ENCODE data around the gene METTL2B.
"Not testable (repeated sequence)": the region's sequence is repeated elsewhere in the genome, so short reads cannot be mapped to it uniquely, and the experiment has no call there.

The METTL2B gene

DNA sequence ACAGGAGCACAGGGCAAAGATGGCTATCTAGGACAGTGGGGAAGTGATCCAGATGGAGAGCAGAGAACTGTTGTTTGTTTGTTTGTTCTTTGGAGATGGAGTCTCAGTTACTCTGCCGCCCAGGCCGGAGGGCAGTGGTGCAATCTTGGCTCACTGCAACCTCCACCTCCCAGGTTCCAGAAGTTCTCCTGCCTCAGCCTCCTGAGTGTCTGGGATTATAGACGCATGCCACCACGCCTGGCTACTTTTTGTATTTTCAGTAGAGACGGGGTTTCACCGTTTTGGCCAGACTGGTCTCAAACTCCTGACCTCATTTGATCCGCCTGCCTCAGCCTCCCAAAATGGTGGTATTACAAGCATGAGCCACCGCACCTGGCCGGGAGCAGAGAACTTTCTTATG is 20.9 kb downstream of the METTL2B start:
- H3K4me3 ChIP-seq (ENCODE audit: low read length): no peak overlapping the region
- TF ChIP-seq, protein P1, sequence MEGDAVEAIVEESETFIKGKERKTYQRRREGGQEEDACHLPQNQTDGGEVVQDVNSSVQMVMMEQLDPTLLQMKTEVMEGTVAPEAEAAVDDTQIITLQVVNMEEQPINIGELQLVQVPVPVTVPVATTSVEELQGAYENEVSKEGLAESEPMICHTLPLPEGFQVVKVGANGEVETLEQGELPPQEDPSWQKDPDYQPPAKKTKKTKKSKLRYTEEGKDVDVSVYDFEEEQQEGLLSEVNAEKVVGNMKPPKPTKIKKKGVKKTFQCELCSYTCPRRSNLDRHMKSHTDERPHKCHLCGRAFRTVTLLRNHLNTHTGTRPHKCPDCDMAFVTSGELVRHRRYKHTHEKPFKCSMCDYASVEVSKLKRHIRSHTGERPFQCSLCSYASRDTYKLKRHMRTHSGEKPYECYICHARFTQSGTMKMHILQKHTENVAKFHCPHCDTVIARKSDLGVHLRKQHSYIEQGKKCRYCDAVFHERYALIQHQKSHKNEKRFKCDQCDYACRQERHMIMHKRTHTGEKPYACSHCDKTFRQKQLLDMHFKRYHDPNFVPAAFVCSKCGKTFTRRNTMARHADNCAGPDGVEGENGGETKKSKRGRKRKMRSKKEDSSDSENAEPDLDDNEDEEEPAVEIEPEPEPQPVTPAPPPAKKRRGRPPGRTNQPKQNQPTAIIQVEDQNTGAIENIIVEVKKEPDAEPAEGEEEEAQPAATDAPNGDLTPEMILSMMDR (IDR thresholded peaks at IDR 0.05; ENCODE audit: insufficient read depth, low read depth, low read length, missing control alignments): no peak
- DNase-seq (ENCODE audit: low read depth): no peak

DNA sequence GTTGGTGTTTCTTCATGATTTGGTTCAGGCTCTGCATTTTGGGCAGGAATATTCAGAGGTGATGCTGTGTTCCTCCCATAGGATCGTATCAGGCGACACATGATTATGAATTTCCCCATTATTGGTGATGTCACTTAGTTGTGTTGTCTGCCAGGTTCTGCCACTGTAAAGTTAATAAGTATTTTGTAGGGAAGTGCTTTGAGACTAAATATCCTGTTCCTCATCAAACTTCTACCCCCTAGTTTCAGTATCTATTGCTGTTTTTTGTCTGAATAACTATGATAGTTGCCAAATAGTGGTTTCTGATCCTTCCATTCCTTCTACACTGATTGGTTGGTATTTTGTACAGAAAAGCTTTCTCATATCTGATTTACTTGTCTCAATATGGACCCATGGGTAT is 28.9 kb downstream of the METTL2B start:
- not testable (repeated sequence) for DNase-seq (ENCODE audit: low read depth)

DNA sequence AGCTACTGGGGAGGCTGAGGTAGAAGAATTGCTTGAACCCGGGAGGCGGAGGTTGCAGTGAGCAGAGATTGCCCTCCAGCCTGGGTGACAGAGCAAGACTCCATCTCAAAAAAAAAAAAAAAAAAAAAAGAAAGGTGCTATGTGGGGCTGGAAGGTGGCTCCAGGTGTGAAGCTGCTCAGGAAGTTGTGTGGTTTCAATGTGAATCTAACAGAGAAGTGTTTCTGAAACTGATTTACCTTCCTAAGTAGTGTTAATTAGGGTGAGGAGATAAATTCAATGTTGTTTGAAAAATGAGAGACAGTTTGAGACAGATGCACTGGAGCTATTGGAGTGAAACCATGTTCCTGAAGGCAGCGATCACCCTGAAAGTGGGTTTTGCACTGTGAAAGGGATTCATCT is 30.3 kb downstream of the METTL2B start:
- DNase-seq (ENCODE audit: low read depth): not testable (repeated sequence)

More for the DNA sequence above, 28.9 kb downstream of the METTL2B start:
- H3K4me3 ChIP-seq (ENCODE audit: low read length): not testable (repeated sequence)

DNA sequence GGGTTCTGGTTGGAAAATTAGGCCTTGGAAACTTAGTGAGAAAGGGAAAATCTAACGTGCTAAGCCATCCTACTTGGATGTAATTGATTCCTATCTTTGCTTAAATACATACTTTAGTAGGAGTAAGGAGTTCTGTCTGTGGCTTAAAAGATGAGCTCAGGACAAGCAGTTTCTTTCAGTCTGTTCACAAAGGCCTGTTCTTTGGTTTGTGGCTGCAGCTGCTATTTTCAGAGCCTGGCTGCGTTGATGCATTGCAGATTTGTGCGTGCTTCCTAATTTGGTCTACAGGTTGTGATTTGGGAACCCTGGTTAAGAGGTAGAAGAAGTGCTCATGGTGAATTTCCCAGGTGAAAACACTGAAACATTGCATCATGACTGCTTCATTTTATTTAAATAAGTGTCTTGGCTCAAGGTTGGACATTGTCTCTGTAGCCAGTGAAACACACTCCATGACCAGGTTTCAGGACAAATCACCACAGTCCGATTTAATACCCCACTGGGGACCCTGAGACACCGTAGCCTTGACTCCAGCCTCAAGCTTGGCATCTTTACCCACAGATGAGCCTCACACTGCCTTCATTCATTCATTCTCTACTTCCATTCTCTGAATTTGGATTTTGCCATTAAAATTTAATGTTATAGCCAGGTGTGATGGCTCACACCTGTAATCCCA is 30.9 kb downstream of the METTL2B start:
- DNase-seq (ENCODE audit: low read depth); H3K4me3 ChIP-seq (ENCODE audit: low read length): not testable (repeated sequence)

More for the DNA sequence above, 30.3 kb downstream of the METTL2B start:
- not testable (repeated sequence) for H3K4me3 ChIP-seq (ENCODE audit: low read length)

DNA sequence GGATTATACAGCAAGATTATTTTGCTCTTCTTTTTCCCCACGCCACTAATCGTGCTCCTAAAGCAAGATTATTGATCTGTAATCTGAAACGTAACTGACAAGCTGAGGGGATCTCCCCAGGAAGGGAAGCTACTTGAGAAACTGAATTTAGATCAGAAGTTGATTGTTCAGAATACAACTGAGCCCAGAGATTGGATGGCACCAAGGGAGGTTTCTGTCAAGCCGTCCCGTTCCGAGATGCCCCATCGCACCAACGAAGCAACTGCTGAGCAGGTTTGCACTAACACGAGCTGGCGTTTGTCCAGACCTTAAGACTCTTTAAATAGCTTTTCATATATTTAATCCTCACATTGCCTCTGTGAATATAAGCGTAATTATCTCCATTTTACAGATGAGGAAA is 35.1 kb downstream of the METTL2B start:
- not testable (repeated sequence) for DNase-seq (ENCODE audit: low read depth); H3K4me3 ChIP-seq (ENCODE audit: low read length)

DNA sequence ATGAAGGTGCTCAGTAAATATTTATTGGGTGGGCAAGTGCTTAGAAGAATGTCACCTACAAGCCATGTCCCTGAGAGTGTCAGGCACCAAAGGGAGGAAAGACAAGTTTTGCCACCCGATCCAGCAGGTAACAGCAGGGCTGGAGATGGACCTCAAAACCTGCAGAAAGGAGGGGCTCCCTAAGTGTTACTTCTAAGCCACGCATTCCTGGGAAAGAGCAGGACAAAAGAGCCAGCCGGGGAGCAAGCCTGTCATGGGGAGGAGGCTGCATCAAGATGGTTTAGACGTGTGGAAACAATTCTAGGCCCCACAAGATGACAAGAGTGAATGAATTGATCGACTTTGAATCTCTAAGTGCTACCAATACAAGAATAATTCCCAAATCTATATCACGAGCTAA is 38.7 kb downstream of the METTL2B start:
- not testable (repeated sequence) for H3K4me3 ChIP-seq (ENCODE audit: low read length); DNase-seq (ENCODE audit: low read depth)

DNA sequence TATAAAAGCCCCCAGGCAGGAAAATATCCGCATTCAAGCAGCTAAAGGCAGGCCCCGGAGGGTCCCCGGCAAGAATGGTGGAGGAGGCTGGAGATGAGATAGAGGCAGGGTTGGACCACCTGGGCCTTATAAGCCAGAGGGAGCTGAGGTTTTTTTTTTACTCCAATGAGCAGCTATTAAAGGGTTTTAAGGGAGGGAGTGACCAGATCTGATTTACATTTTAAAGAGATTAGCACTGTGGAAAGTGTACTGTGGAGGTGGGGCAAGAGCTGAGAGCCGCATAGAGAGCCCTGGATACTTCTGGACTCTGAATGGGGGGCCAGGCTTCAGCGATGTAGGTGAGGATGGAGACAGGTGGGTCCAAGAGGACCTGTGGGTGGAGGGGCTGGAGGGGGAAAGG is 40.5 kb downstream of the METTL2B start:
- H3K4me3 ChIP-seq (ENCODE audit: low read length); DNase-seq (ENCODE audit: low read depth): not testable (repeated sequence)

DNA sequence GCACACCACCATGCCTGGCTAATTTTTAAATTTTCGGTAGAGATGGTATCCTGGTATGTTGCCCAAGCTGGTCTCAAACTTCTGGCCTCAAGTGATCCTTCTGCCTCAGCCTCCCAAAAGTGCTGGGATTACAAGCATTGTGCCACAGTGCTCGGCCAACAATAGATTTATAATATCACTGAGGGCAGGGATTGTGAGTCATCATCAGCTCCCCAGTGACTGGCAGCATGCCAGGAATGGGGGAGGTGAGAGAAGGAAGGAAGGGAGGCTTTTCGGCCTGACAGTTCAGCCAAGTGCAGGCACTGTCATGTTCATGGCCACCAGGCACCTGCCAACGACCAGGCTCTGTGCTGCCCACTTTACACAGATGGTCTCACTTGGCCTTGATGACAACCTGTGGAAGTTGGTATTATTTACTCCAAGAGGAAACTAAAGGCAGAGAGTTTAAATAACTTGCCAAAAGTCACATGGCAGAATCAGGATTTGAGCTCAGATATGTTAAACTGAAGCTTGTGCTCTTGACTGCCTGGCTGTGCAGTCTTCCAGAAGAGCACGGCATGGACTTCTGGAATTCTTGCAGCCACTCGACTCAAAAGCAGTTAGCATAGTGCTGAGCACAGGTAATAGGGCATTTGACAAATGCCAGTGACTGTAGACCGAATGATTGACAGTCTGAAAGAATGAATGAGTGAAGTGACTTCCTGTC is 46.8 kb downstream of the METTL2B start:
- H3K4me3 ChIP-seq (ENCODE audit: low read length): not testable (repeated sequence)
- peak; percentile 83 for DNase-seq (ENCODE audit: low read depth)

DNA sequence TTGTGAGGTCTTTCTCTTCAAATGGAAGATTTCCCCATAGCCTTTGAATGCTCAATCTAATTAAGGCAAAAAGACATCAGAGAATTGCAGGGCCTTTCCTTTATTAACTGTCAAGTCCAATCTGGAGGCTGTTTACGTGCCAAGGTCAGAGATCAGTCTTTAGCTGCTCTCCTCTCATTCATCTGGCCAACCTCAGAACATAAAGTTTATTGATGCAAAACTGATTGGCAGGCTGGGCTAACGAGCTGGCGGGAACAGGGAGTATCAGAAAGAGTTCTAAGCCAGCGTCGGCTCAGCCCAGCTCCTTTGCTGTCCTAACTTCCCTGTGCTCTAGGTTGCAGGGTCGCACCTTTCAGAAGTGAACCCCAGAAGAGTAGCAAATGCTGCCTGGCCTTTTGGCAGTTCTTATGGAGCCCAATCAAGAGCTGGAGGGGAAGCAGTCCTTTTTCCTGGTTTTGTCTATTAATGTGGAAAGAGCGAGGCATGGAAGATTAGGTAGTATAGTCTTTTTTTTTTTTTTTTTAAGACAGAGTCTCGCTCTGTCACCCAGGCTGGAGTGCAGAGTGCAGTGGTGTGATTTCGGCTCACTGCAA is 47.5 kb downstream of the METTL2B start:
- H3K4me3 ChIP-seq (ENCODE audit: low read length); DNase-seq (ENCODE audit: low read depth): not testable (repeated sequence)

DNA sequence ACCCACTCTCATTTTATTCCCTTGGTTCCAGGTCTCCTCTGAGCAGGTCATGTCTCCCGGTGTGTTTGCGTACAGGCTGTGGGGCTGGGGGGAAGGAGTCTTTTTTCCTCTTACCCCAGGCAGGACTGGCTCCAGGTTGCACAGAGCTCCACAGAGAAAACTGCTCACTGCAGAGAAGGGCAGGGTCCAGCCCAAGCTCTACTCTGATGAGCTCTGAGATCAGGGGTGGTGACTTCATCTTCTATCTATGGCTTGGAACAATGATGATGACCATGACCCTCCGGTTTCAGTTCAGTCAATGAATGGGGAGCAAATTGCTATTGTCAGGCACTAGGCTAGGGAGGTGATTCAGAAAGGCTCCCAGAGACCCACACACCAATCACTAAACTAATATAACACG is 49.0 kb downstream of the METTL2B start:
- not testable (repeated sequence) for H3K4me3 ChIP-seq (ENCODE audit: low read length)
- peak; percentile 37 for DNase-seq (ENCODE audit: low read depth)

DNA sequence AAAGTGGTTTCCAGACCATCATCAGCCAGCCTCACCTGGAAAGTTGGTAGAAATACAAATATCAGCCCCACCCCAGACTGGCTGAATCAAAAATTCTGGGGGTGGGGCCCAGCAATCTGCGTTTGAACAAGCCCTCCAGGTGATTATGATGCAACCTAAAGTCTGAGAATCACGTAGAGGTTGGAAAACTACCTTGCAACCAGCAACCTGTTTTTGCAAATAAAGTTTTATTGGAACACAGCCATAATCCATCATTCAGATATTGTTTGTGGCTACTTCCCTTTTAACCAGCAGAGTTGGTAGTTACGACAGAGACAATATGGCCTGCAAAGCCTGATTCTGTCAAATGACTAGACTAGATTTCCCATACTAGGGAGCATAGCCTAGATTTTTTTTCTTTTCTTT is 49.5 kb downstream of the METTL2B start:
- DNase-seq (ENCODE audit: low read depth): peak; percentile 57
- not testable (repeated sequence) for H3K4me3 ChIP-seq (ENCODE audit: low read length)

DNA sequence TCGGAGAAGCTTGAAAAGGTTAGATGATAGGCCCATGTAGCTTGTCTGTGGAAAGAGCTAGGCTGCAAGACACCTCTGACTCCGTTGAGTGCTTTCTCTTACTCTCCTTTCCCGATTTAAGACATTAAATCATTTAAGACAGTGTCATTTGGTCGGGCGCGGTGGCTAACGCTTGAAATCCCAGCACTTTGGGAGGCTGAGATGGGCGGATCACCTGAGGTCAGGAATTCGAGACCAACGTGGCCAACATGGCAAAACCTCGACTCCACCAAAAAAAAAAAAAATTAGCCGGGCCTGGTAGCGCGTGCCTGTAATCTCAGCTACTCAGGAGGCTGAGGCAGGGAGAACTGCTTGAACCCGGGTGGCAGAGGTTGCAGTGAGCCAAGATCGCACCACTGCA is 52.6 kb downstream of the METTL2B start:
- not testable (repeated sequence) for DNase-seq (ENCODE audit: low read depth)

DNA sequence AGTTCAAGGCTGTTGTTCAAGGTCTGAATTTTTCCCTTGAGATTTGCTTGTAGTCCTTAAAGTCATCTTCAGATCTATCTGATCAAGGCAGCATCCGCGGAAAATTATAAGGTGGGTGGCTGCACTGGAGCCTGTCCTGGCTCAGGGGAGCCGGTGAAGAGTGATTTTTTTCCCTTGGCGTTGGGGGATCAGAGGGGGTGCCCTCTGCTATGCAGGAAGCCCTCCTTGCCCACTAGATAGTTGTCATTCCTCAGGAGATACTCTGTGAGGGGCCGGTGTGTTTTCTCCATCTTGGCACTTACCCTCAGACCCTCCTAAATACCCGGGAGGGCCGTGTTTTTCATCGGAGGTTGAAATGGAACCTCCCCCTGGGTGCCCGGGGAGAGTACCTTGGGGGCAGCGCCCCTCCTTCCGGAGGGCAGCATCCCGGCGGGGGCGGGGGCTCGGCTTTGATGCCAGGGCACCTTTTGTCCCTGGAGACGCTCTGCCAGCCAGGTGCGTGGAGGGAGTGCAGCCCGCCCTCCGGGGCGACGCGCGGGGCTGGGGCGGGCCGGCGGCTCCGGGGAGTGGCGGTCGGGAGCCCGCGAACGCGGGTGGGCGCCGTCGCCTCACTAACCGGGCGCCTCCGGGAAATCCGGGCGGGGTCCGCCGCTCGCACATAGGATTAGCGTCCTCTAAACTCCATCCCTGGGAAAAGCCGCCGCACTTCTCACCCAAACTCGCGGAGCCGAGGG is 53.7 kb downstream of the METTL2B start:
- peak; percentile 9 for DNase-seq (ENCODE audit: low read depth)
- peak overlapping the region; percentile 42 for H3K4me3 ChIP-seq (ENCODE audit: low read length)

More for the DNA sequence above, 52.6 kb downstream of the METTL2B start:
- H3K4me3 ChIP-seq (ENCODE audit: low read length): not testable (repeated sequence)

All from epithelial cell of esophagus (primary cell).